ENCODE results near the gene MTOR.
"Not testable (repeated sequence)": the region's sequence is repeated elsewhere in the genome, so short reads cannot be mapped to it uniquely, and the experiment has no call there.

Gene MTOR

DNA sequence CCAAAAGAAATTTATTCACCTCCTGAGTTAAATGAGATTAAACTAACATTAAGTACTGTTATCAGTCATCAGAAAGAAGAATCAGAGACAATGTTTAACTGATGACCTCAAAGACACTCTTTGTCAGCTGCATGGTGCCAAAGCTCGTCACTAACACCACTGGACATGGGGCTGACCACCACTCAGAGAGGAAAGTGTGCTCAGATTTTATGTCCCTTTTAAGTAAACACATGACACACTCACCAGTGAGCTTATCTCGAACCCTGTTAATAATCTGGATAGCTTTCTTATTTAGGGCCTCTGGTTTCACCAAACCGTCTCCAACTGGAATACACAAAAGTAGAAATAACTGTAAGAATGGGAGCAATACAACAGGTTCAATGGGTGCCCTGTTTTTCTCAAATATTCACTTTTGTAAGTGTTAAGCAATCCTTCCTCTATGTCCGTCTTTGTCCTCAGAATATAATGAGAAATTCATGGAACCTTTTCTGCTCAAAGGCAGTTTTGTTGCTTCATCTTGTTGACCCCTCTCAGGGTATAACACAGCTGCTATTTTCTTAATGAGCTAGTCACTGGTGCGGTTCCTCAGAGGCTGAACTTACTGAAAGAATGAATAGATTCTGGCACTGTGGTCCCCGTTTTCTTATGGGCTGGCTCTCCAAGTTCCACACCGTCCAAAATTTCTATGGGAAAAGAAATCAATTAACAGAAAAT lies 153.1 kb downstream of the MTOR start:
- DNase-seq (ENCODE audit: low read depth, low spot score): no peak
- Histone ChIP-seq H3K4me3 (no peak overlapping the region), H3K9me3 (ENCODE audit: low read depth, low read length) (no peaks in the 10 kb centered on the region), H3K36me3 (ENCODE audit: insufficient read depth, low read length) (peaks cover 52% of the 10 kb centered on the region), H3K9ac (ENCODE audit: insufficient read length) (no peak overlapping the region), H3K27ac (no peak overlapping the region)
- TF ChIP-seq POLR2AphosphoS5 (IDR thresholded peaks at IDR 0.05; ENCODE audit: borderline replicate concordance, low read depth, low read length) (no peak), FOXP2 (optimal IDR thresholded peaks at IDR 0.05; ENCODE audit: control extremely low read depth, extremely low read length, insufficient read depth) (no peak), EZH2 (IDR thresholded peaks at IDR 0.05) (no peak)

DNA sequence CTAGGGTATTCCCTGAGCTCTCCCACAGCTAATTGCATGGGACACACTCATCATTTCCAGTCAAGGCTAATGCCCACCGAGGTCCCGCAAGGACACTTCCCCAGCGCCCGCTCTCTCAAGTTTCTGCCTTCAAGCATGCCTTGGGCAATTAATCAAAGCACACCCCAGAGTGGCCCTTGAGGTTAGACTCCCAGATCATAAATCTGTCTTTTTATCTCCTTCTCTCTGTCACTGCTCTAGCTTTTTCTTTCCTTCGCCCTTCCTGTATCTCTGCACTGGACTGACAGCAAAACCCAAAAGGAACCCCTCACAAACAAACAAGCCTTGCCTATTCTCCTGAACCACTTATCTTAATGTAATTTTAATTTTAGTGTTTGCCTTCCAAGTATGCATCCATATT lies 154.8 kb downstream of the MTOR start:
- Histone ChIP-seq H3K9ac (ENCODE audit: insufficient read length) (no peak overlapping the region), H3K36me3 (ENCODE audit: insufficient read depth, low read length) (peaks cover 41% of the 10 kb centered on the region), H3K27ac (no peak overlapping the region), H3K9me3 (ENCODE audit: low read depth, low read length) (no peaks in the 10 kb centered on the region), H3K4me3 (no peak overlapping the region)
- no peak for TF ChIP-seq EZH2 (IDR thresholded peaks at IDR 0.05)
- TF ChIP-seq POLR2AphosphoS5 (IDR thresholded peaks at IDR 0.05; ENCODE audit: borderline replicate concordance, low read depth, low read length): no peak
- TF ChIP-seq FOXP2 (optimal IDR thresholded peaks at IDR 0.05; ENCODE audit: control extremely low read depth, extremely low read length, insufficient read depth): no peak
- DNase-seq (ENCODE audit: low read depth, low spot score): no peak

DNA sequence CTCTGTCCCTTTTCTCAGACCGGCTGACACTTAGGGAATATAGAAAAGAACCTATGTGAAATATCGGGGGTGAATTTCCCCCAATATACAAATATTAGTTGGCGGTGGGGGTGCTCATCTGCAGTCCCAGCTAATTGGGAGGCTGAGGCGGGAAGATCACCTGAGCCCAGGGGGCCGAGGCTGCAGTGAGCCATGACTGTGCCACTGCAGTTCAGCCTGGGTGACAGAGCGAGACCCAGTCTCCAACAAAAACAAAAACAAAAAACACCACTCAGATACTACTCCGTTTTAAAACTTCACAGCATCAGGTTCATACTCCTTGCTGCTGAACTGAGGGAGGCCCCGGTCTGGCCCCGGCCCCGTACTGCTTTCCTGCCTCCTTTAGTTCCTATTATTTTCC lies 156.8 kb downstream of the MTOR start:
- peaks cover 32% of the 10 kb centered on the region for H3K36me3 ChIP-seq (ENCODE audit: insufficient read depth, low read length)
- H3K9ac ChIP-seq (ENCODE audit: insufficient read length): no peak overlapping the region
- no peak for DNase-seq (ENCODE audit: low read depth, low spot score)
- no peaks in the 10 kb centered on the region for H3K9me3 ChIP-seq (ENCODE audit: low read depth, low read length)
- H3K27ac ChIP-seq: no peak overlapping the region
- H3K4me3 ChIP-seq: no peak overlapping the region
- TF ChIP-seq FOXP2 (optimal IDR thresholded peaks at IDR 0.05; ENCODE audit: control extremely low read depth, extremely low read length, insufficient read depth) (no peak), EZH2 (IDR thresholded peaks at IDR 0.05) (no peak), POLR2AphosphoS5 (IDR thresholded peaks at IDR 0.05; ENCODE audit: borderline replicate concordance, low read depth, low read length) (no peak)

DNA sequence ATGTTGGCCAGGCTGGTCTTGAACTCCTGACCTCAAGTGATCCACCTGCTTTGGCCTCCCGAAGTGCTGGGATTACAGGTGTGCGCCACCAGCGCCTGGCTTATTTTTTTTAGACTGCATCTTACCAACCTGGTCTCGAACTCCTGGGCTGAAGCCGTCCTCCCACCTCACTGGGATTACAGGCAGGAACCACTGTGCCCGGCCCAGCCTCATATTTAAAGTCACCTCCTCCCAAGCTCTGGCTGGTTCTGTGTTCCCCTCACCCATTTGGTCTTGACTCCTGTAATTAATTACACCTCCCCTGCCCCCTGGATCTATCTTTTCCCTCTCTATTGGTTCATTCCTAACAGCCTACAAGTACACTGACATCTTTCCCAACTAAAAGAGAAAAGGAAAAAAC lies 161.0 kb downstream of the MTOR start:
- DNase-seq (ENCODE audit: low read depth, low spot score): no peak
- Histone ChIP-seq H3K4me3 (no peak overlapping the region), H3K27ac (no peak overlapping the region), H3K9ac (ENCODE audit: insufficient read length) (no peak overlapping the region), H3K9me3 (ENCODE audit: low read depth, low read length) (no peaks in the 10 kb centered on the region), H3K36me3 (ENCODE audit: insufficient read depth, low read length) (peaks cover 22% of the 10 kb centered on the region)
- TF ChIP-seq EZH2 (IDR thresholded peaks at IDR 0.05) (no peak), POLR2AphosphoS5 (IDR thresholded peaks at IDR 0.05; ENCODE audit: borderline replicate concordance, low read depth, low read length) (no peak), FOXP2 (optimal IDR thresholded peaks at IDR 0.05; ENCODE audit: control extremely low read depth, extremely low read length, insufficient read depth) (no peak)

DNA sequence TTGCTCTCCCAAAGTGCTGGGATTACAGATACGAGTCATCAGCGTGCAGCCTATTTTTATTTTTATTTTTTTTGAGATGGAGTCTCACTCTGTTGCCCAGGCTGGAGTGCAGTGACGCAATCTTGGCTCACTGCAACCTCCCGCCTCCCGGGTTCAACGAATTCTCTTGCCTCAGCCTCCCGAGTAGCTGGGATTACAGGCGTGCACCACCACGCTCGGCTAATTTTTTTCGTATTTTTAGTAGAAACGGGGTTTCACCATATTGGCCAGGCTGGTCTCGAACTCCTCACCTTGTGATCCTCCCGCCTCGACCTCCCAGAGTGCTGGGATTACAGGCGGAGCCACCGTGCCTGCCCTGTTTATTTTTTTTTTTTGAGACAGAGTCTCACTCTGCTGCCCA lies 161.5 kb downstream of the MTOR start:
- not testable (repeated sequence) for H3K4me3 ChIP-seq; H3K9me3 ChIP-seq (ENCODE audit: low read depth, low read length); DNase-seq (ENCODE audit: low read depth, low spot score); H3K27ac ChIP-seq; H3K9ac ChIP-seq (ENCODE audit: insufficient read length)
- H3K36me3 ChIP-seq (ENCODE audit: insufficient read depth, low read length): peaks cover 23% of the 10 kb centered on the region

DNA sequence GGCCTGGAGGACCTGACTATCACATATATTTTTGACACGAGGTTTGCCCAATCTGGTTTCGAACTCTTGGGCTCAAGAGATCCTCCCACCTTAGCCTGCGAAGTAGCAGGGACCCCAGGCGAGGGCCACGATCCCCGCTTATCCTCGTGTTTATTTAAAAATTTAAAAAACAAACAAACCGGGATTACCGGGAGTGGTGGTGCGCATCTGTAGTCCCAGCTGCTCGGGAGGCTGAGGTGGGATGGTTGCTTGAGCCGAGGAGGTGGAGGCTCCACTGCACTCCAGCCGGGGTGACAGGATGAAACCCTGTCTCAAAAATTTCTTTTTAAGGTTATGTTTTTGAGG lies 162.2 kb downstream of the MTOR start:
- TF ChIP-seq POLR2AphosphoS5 (IDR thresholded peaks at IDR 0.05; ENCODE audit: borderline replicate concordance, low read depth, low read length): no peak
- no peak for DNase-seq (ENCODE audit: low read depth, low spot score)
- no peaks in the 10 kb centered on the region for H3K9me3 ChIP-seq (ENCODE audit: low read depth, low read length)
- H3K27ac ChIP-seq: peak overlapping the region; percentile 62; the same call in 1 of the 2 replicates
- H3K36me3 ChIP-seq (ENCODE audit: insufficient read depth, low read length): peaks cover 30% of the 10 kb centered on the region
- H3K9ac ChIP-seq (ENCODE audit: insufficient read length): peak overlapping the region; percentile 96
- H3K4me3 ChIP-seq: peak overlapping the region; percentile 86

DNA sequence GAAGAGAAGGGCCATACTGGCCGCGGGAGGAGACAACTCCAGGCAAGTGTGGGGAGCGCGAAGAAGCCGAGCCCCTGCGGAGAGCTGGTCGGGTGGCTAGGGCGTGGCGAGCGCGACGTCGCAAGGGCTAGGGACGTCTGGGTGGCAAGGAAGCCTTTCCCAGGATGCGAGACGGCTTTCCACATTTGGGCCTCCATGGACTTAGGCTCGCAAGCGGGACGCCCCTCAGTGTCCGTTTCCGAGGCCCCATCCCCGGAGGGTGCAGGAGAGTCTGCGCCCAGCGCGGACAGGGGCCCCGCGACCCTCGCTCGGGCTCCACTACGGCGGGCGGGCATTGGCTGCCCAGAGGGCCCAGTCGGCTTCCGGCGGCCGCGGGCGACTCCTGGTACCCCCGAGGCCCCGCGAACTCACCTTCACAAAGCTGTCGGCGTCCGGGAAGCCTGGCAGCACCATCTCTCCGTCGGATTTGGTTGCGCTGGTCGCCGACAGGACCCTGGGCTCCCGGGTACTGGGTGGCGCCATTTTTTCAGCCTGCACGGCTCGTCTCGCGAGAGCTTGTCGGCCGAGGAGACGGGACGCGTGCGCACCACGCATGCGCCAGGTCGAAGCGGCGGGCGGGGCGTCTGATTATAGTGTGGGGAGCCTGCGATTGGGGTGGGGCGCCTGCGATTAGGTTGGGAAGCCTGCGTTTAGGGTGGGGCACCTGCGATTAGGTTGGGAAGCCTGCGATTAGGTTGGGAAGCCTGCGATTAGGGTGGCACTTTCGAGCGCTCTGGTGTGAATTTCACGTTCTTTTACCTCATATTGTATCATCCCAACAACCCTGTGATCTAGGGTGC lies 162.8 kb downstream of the MTOR start, which contains the start of gene EXOSC10:
EXOSC10 (minus strand) TSS at position 560 of the 839 bp plus-strand sequence; CDS start at position 522, 38 bp downstream.
- peak; percentile 30 for DNase-seq (ENCODE audit: low read depth, low spot score)
- Histone ChIP-seq H3K9me3 (ENCODE audit: low read depth, low read length) (no peaks in the 10 kb centered on the region), H3K36me3 (ENCODE audit: insufficient read depth, low read length) (peaks cover 35% of the 10 kb centered on the region), H3K4me3 (peak within 1 kb of the TSS; percentile 86), H3K9ac (ENCODE audit: insufficient read length) (peak within 1 kb of the TSS; percentile 96), H3K27ac (peak within 1 kb of the TSS; percentile 72)
- TF ChIP-seq EZH2 (IDR thresholded peaks at IDR 0.05) (no peak), POLR2AphosphoS5 (IDR thresholded peaks at IDR 0.05; ENCODE audit: borderline replicate concordance, low read depth, low read length) (peak; percentile 88)

DNA sequence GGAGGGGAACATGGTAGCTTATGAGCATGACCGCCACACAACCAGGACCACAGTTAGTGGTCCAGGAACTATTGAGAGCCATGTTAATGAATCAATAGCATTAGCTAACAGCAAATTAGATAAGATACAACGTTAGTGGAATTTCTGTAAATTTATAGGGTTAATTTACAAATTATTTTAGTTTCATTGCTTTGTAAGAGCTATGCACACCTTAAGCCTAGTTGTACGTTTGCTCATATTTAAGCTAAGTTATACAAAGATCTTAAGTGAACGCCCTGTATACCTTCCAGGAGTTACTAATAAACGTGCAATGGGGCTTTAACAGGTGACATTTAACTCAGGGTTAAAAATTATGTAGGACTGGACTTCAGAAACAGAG lies 163.4 kb downstream of the MTOR start:
- Histone ChIP-seq H3K27ac (peak overlapping the region; percentile 7; the same call in 1 of the 2 replicates), H3K4me3 (peak overlapping the region; percentile 86), H3K36me3 (ENCODE audit: insufficient read depth, low read length) (peaks cover 40% of the 10 kb centered on the region), H3K9ac (ENCODE audit: insufficient read length) (peak overlapping the region; percentile 96), H3K9me3 (ENCODE audit: low read depth, low read length) (no peaks in the 10 kb centered on the region)
- DNase-seq (ENCODE audit: low read depth, low spot score): no peak
- TF ChIP-seq FOXP2 (optimal IDR thresholded peaks at IDR 0.05; ENCODE audit: control extremely low read depth, extremely low read length, insufficient read depth) (no peak), POLR2AphosphoS5 (IDR thresholded peaks at IDR 0.05; ENCODE audit: borderline replicate concordance, low read depth, low read length) (no peak), EZH2 (IDR thresholded peaks at IDR 0.05) (no peak)

DNA sequence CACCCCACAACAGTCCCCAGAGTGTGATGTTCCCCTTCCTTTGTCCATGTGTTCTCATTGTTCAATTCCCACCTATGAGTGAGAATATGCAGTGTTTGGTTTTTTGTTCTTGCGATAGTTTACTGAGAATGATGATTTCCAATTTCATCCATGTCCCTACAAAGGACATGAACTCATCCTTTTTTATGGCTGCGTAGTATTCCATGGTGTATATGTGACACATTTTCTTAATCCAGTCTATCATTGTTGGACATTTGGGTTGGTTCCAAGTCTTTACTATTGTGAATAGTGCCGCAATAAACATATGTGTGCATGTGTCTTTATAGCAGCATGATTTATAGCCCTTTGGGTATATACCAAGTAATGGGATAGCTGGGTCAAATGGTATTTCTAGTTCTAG lies 178.6 kb downstream of the MTOR start:
- peaks cover 65% of the 10 kb centered on the region for H3K36me3 ChIP-seq (ENCODE audit: insufficient read depth, low read length)
- not testable (repeated sequence) for H3K4me3 ChIP-seq; DNase-seq (ENCODE audit: low read depth, low spot score); H3K9ac ChIP-seq (ENCODE audit: insufficient read length); H3K27ac ChIP-seq; H3K9me3 ChIP-seq (ENCODE audit: low read depth, low read length)
